ENCODE data around the gene GDF2. TPM values are rescaled to one million over a fixed set of nuclear protein-coding genes. Genes with fewer than 3 reads are reported as not detected.

GDF2 gene
- total RNA-seq, 4 donors from 2014 or later, result not detected

DNA sequence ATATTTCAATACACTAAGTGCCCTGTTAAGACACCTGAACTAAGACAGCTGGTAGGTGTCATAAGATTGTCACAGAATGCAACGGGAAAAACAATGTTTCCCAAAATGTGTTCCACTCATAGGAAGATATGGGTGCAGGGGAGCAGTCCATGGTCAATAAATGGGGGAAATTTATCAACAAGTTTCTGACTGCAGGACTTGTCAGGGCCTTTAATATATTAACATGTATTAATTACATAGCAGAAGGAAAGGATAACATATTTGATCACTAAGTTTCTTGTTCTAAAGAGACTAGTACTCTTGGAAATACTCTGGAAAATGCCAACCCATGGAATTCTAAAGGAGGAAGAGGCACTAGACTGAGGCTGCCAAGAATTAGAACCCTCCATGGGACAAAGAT, 32.6 kb downstream of the GDF2 start:
- no peaks in the 10 kb centered on the region for H3K27me3 ChIP-seq
- no peak overlapping the region for H3K4me3 ChIP-seq
- H3K36me3 ChIP-seq, result no peaks in the 10 kb centered on the region
- H3K4me1 ChIP-seq, result no peaks in the 10 kb centered on the region
- DNase-seq, result no peak
- H3K9me3 ChIP-seq, result no peaks in the 10 kb centered on the region
- TF ChIP-seq, protein P1, sequence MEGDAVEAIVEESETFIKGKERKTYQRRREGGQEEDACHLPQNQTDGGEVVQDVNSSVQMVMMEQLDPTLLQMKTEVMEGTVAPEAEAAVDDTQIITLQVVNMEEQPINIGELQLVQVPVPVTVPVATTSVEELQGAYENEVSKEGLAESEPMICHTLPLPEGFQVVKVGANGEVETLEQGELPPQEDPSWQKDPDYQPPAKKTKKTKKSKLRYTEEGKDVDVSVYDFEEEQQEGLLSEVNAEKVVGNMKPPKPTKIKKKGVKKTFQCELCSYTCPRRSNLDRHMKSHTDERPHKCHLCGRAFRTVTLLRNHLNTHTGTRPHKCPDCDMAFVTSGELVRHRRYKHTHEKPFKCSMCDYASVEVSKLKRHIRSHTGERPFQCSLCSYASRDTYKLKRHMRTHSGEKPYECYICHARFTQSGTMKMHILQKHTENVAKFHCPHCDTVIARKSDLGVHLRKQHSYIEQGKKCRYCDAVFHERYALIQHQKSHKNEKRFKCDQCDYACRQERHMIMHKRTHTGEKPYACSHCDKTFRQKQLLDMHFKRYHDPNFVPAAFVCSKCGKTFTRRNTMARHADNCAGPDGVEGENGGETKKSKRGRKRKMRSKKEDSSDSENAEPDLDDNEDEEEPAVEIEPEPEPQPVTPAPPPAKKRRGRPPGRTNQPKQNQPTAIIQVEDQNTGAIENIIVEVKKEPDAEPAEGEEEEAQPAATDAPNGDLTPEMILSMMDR (IDR thresholded peaks at IDR 0.05), result no peak
- TF ChIP-seq POLR2A (IDR thresholded peaks at IDR 0.05), result no peak
- intact Hi-C loops (cut with DNase I; ENCODE audit: low total_unique reads), result no loop called here
- no peak overlapping the region for H3K27ac ChIP-seq

DNA sequence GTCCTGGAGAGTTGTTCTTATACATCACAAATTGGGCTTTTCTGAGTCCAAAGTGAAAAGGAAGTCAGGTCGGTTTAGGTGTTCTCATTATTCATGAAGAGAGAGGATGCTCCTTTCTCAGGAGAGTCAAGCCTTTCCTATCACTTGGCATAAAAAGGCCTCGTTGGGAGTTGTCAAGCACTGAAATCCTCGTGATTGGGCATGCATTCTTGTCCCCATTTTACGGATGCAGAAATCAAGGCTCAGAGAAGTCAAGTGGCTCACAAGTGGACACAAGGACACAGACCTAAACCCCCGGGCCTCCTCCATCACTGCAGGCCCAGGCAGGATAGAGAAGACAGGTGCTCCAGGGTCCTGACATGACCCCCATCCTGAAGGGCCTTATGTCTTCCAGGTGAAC, 34.5 kb downstream of the GDF2 start:
- Histone ChIP-seq H3K27me3 (no peaks in the 10 kb centered on the region), H3K27ac (no peak overlapping the region), H3K9me3 (no peaks in the 10 kb centered on the region), H3K36me3 (no peaks in the 10 kb centered on the region), H3K4me1 (no peaks in the 10 kb centered on the region), H3K4me3 (no peak overlapping the region)
- TF ChIP-seq POLR2A (IDR thresholded peaks at IDR 0.05), result no peak
- TF ChIP-seq, protein P1 (IDR thresholded peaks at IDR 0.05), result no peak
- no peak for DNase-seq
- intact Hi-C loops (cut with DNase I; ENCODE audit: low total_unique reads), result no loop called here

DNA sequence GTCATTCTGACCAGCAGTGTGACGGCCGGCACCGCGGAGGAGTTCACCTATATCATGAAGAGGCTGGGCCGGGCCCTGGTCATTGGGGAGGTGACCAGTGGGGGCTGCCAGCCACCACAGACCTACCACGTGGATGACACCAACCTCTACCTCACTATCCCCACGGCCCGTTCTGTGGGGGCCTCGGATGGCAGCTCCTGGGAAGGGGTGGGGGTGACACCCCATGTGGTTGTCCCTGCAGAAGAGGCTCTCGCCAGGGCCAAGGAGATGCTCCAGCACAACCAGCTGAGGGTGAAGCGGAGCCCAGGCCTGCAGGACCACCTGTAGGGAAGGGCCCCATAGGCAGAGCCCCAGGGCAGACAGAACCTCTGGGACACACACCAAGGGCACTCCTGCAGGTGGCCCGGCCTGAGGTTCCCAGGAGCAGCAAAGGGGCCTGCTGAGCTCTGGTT, 34.9 kb downstream of the GDF2 start:
- Histone ChIP-seq H3K9me3 (no peaks in the 10 kb centered on the region), H3K4me1 (no peaks in the 10 kb centered on the region), H3K27me3 (no peaks in the 10 kb centered on the region), H3K36me3 (no peaks in the 10 kb centered on the region), H3K4me3 (no peak overlapping the region), H3K27ac (no peak overlapping the region)
- intact Hi-C loops (cut with DNase I; ENCODE audit: low total_unique reads), result no loop called here
- TF ChIP-seq, protein P1 (IDR thresholded peaks at IDR 0.05), result no peak
- no peak for TF ChIP-seq POLR2A (IDR thresholded peaks at IDR 0.05)
- no peak for DNase-seq

DNA sequence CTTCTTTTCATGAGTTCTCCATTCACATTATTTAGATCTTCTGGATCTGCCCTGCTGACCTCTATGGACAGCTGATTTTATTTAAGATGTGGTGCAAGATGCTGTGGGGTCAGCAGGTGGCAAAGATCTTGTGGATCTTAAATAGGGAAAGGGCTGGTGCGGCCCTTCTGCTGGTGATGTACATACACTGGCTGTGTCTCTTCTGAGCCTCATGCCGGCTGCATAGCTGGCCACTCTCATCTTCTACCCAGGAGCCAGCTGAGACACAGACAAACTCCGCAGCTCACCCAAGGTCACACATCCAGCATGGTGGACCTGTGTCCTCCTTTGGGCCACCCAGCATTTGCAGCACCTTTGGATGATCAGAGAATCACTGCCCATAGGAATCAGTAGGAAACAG, 35.7 kb downstream of the GDF2 start:
- Histone ChIP-seq H3K9me3 (no peaks in the 10 kb centered on the region), H3K4me1 (no peaks in the 10 kb centered on the region), H3K36me3 (no peaks in the 10 kb centered on the region), H3K4me3 (no peak overlapping the region), H3K27me3 (no peaks in the 10 kb centered on the region), H3K27ac (no peak overlapping the region)
- TF ChIP-seq POLR2A (IDR thresholded peaks at IDR 0.05), result no peak
- TF ChIP-seq, protein P1 (IDR thresholded peaks at IDR 0.05), result no peak
- intact Hi-C loops (cut with DNase I; ENCODE audit: low total_unique reads), result no loop called here
- no peak for DNase-seq

DNA sequence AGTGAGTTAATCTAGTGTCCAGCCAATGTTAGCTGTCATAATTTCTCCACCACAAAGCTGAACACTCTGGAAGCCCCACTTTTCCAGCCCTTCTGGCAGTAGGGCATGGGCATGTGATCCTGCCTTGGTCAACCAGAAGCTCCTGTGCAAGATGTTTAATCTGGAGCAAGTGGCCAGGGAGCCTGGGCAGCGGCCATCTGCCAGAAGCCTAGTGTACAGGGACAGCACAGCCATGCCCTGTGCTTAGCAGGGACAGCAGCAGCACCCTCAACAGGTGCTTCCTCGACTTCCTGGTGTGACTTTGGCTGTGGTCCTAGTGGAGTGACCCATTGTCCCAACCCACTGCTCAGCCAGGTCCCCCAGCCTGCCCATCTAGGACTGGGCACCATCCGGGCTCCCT, 36.2 kb downstream of the GDF2 start:
- no peaks in the 10 kb centered on the region for H3K9me3 ChIP-seq
- H3K4me1 ChIP-seq, result no peaks in the 10 kb centered on the region
- intact Hi-C loops (cut with DNase I; ENCODE audit: low total_unique reads), result no loop called here
- no peak overlapping the region for H3K4me3 ChIP-seq
- no peak for DNase-seq
- TF ChIP-seq, protein P1 (IDR thresholded peaks at IDR 0.05), result no peak
- H3K27me3 ChIP-seq, result no peaks in the 10 kb centered on the region
- no peaks in the 10 kb centered on the region for H3K36me3 ChIP-seq
- no peak overlapping the region for H3K27ac ChIP-seq

All from uterus (tissue), 4 donors.